Lower leg skin (tissue), 3 donors: ENCODE measurements around the gene CABP2.

ENCODE experiments used
- CTCF ChIP-seq, 3 donors: fragments of 450-650 bp; IDR thresholded peaks; one replicate each; pipeline ENCODE4 v1.5.1; 2016; ENCODE audit warnings: antibody characterized with exemption in 3 of 3, mild to moderate bottlenecking in 3 of 3, moderate library complexity in 2 of 3
- POLR2A ChIP-seq, 2 donors: fragments of 450-650 bp; IDR thresholded peaks; one replicate each; pipeline ENCODE4 v1.6.1; 2016 to 2017; ENCODE audit warnings: antibody characterized with exemption in 2 of 2, mild to moderate bottlenecking in 1 of 2, moderate library complexity in 1 of 2

GRCh38 chr11:67541198-67541597 lies 18.0 kb upstream of the CABP2 start:
- TF ChIP-seq POLR2A (IDR thresholded peaks at IDR 0.05) (no peak), CTCF (IDR thresholded peaks at IDR 0.05) (no peak)
